Measurements from ENCODE around the gene LCOR.

- TF ChIP-seq CTCF (conservative IDR thresholded peaks at IDR 0.05; ENCODE audit: low read depth, low read length) (no peak), EZH2phosphoT487 (IDR thresholded peaks at IDR 0.05; ENCODE audit: borderline replicate concordance, low read length) (no peak)
These were observed 156.3 kb downstream of the LCOR start for GRCh38 chr10:96988426-96988825.

Data from PC-3 (cell line).